ENCODE results near the gene CASK.

The CASK gene, protein sequence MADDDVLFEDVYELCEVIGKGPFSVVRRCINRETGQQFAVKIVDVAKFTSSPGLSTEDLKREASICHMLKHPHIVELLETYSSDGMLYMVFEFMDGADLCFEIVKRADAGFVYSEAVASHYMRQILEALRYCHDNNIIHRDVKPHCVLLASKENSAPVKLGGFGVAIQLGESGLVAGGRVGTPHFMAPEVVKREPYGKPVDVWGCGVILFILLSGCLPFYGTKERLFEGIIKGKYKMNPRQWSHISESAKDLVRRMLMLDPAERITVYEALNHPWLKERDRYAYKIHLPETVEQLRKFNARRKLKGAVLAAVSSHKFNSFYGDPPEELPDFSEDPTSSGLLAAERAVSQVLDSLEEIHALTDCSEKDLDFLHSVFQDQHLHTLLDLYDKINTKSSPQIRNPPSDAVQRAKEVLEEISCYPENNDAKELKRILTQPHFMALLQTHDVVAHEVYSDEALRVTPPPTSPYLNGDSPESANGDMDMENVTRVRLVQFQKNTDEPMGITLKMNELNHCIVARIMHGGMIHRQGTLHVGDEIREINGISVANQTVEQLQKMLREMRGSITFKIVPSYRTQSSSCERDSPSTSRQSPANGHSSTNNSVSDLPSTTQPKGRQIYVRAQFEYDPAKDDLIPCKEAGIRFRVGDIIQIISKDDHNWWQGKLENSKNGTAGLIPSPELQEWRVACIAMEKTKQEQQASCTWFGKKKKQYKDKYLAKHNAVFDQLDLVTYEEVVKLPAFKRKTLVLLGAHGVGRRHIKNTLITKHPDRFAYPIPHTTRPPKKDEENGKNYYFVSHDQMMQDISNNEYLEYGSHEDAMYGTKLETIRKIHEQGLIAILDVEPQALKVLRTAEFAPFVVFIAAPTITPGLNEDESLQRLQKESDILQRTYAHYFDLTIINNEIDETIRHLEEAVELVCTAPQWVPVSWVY

DNA sequence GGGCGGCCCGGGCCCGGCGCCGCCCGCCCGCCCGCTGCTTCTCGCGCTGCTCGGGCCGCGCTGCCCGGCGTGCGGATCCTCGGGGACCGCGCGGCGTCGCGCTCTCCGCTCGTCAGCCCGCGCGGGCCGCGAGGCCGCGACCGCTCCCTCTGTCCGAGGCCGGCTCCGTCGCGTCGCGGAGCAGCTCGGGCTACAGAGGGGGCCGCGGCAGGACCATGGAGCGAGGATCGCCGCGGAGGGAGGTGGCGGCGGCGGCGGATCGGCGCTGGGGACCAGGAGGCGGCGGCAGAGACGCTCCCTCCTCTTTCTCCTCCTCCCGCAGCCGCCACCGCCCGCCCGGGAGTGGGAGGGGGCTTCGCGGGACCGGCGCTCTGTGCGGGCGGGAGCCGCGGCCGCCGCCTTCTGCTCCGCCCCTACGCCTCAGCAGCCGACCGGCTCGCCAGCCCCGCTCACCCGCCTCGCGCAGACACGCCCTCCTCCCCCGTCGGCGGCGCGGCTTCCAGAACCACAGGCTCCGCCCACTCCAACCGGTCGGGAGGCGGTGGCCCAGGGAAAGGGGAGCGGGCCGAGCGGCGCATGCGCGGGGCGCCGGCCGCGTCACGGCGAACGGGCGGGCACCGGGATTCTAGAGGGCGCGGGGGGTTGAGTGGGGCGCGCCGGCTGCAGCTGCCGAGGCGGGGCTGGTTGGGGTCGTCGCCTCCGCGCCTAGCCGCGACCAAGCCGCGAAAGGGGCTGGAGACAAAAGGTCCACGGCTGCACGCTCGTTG lies at the start of gene CASK:
Gene CASK (minus strand): TSS at position 344 of the 767 bp plus-strand sequence. CDS start 566 bp downstream, outside the sequence.
- TF ChIP-seq, protein P1, sequence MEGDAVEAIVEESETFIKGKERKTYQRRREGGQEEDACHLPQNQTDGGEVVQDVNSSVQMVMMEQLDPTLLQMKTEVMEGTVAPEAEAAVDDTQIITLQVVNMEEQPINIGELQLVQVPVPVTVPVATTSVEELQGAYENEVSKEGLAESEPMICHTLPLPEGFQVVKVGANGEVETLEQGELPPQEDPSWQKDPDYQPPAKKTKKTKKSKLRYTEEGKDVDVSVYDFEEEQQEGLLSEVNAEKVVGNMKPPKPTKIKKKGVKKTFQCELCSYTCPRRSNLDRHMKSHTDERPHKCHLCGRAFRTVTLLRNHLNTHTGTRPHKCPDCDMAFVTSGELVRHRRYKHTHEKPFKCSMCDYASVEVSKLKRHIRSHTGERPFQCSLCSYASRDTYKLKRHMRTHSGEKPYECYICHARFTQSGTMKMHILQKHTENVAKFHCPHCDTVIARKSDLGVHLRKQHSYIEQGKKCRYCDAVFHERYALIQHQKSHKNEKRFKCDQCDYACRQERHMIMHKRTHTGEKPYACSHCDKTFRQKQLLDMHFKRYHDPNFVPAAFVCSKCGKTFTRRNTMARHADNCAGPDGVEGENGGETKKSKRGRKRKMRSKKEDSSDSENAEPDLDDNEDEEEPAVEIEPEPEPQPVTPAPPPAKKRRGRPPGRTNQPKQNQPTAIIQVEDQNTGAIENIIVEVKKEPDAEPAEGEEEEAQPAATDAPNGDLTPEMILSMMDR (IDR thresholded peaks at IDR 0.05), result no peak
- Histone ChIP-seq H3K36me3 (no peaks in the 10 kb centered on the region), H3K4me1 (ENCODE audit: control insufficient read depth in 1 of 2, insufficient read depth in 1 of 2, low read depth in 1 of 2, low read length in 1 of 2) (peaks cover 13 to 20% of the 10 kb centered on the region in 2 experiments), H3K27ac (peak within 1 kb of the TSS; percentile 62), H3K4me3 (ENCODE audit: low read depth in 1 of 2, low read length in 1 of 2) (peak within 1 kb of the TSS; percentile 61 to 62), H3K9me3 (no peaks in the 10 kb centered on the region), H3K27me3 (peaks cover 59% of the 10 kb centered on the region)

DNA sequence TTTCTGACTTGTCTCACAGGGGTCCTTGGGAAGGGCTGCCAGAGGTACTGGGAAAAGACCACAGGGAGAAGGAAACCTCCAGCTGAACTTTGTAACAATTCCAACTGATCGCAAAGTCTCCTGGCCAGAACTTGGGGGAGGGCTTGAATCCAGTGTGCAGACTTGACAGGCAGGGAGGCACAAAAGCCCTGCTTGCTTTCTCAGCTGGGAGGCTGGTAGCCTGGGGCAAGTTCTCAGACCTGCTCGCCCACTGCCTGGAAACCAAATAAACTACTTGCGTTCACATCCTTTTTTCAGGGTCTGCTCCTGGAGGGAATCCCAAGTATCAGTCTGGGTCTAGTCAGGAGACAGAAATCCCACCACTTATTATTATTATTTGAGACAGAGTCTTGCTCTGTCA lies 48.0 kb upstream of the CASK start:
- TF ChIP-seq, protein P1 (IDR thresholded peaks at IDR 0.05), result no peak
- Histone ChIP-seq H3K36me3 (no peaks in the 10 kb centered on the region), H3K4me3 (ENCODE audit: low read depth in 1 of 2, low read length in 1 of 2) (no peak overlapping the region), H3K4me1 (ENCODE audit: control insufficient read depth in 1 of 2, insufficient read depth in 1 of 2, low read depth in 1 of 2, low read length in 1 of 2) (no peaks in the 10 kb centered on the region), H3K9me3 (no peaks in the 10 kb centered on the region), H3K27ac (no peak overlapping the region), H3K27me3 (no peaks in the 10 kb centered on the region)

DNA sequence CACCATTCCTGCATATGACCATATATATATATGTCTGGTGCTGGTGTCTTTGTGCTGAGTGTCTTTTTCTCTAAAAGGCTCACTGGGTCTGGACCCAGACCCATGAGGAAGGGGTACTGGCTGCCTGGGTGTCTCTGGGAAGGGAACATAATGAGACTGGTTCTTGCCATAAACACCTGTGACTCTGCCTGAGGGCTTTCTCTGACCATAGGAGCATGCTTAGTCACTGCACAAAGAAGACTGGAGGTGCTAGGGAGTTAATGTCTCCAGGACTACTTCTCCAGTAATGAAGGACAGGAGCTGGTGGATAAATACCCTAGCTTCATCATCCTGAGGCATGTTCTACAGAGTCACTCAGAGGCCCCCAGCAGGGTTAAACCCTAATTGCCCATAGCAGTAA lies 47.1 kb upstream of the CASK start:
- H3K9me3 ChIP-seq, result no peaks in the 10 kb centered on the region
- no peaks in the 10 kb centered on the region for H3K36me3 ChIP-seq
- no peaks in the 10 kb centered on the region for H3K27me3 ChIP-seq
- no peak overlapping the region for H3K4me3 ChIP-seq (ENCODE audit: low read depth in 1 of 2, low read length in 1 of 2)
- TF ChIP-seq, protein P1 (IDR thresholded peaks at IDR 0.05), result no peak
- no peaks in the 10 kb centered on the region for H3K4me1 ChIP-seq (ENCODE audit: control insufficient read depth in 1 of 2, insufficient read depth in 1 of 2, low read depth in 1 of 2, low read length in 1 of 2)
- H3K27ac ChIP-seq, result no peak overlapping the region

DNA sequence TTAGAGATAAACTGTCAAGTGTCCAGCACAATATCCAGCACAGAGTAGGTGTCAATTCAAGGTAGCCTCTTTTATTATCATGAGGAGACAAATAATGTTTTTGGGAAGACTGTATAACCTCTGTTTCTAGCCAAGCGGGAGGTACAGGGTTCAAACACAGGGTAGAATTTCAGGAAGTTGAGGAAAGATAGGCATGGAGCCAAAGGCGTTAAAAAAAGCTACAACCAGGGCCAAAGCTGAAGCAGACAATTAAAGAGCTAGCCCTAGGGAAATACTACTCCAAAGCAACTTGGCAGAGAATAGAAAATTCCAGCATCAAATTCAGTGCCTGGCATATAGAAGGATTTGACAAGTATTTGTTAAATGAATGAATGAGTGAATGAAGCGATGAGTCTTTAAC lies 40.0 kb upstream of the CASK start:
- Histone ChIP-seq H3K27me3 (no peaks in the 10 kb centered on the region), H3K36me3 (no peaks in the 10 kb centered on the region), H3K4me3 (ENCODE audit: low read depth in 1 of 2, low read length in 1 of 2) (no peak overlapping the region), H3K27ac (no peak overlapping the region), H3K9me3 (no peaks in the 10 kb centered on the region), H3K4me1 (ENCODE audit: control insufficient read depth in 1 of 2, insufficient read depth in 1 of 2, low read depth in 1 of 2, low read length in 1 of 2) (no peaks in the 10 kb centered on the region)
- TF ChIP-seq, protein P1 (IDR thresholded peaks at IDR 0.05), result no peak

DNA sequence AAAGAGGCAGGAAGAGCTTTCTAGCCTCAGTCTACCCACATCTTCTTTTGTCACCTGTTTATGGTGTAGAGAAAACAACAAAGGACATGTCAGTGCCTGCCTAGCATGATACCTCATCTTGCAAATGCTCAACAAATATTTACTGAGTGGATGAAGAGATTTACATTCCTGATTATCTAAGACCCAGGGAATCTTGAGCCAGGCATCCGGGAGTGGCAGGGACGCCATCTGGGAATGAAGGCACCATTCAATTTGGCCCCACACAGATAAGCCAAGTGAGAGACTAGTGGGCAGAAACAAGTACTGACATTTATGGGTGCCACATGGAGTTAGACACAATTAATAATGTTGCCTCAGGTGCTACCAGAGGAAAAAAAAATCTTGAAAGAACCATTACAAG lies 36.8 kb upstream of the CASK start:
- no peaks in the 10 kb centered on the region for H3K36me3 ChIP-seq
- TF ChIP-seq, protein P1 (IDR thresholded peaks at IDR 0.05), result no peak
- no peaks in the 10 kb centered on the region for H3K27me3 ChIP-seq
- no peak overlapping the region for H3K27ac ChIP-seq
- H3K9me3 ChIP-seq, result no peaks in the 10 kb centered on the region
- H3K4me1 ChIP-seq (ENCODE audit: control insufficient read depth in 1 of 2, insufficient read depth in 1 of 2, low read depth in 1 of 2, low read length in 1 of 2), result no peaks in the 10 kb centered on the region
- no peak overlapping the region for H3K4me3 ChIP-seq (ENCODE audit: low read depth in 1 of 2, low read length in 1 of 2)

All from neutrophil (primary cell).